Measurements from ENCODE around the gene FOXA3.
"Not testable (repeated sequence)": the region's sequence is repeated elsewhere in the genome, so short reads cannot be mapped to it uniquely, and the experiment has no call there.

FOXA3 gene

DNA sequence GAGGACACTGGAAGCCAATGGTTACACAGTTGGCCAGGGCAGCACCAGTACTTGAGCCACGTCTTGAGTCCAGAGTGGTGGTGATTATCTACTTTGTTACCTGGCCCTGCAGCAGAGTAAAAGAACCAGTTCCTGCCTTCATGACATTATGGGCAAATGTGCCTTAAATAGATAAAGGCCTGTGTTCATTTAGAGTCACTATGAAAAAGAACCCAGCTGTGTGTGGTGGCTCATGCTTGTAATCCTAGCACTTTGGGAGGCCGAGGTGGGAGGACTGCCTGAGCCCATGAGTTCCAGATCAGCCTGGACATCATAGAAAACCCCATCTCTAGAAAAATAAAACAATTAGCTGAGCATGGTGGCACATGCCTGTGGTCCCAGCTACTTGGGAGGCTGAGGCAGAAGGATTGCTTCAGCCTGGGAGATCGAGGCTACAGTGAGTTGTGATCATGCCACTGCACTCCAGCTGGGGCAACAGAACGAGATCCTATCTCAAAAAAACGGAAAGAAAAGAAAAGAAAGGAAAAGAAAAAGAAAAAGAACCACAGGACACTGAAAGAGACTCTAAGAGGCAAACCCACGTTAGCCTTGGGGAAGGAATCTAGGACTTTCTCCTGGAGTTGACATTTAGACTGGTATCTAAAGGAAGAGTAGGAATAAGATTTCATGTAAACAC is 25.2 kb downstream of the FOXA3 start:
- DNase-seq (ENCODE audit: low read depth, low spot score): no peak

DNA sequence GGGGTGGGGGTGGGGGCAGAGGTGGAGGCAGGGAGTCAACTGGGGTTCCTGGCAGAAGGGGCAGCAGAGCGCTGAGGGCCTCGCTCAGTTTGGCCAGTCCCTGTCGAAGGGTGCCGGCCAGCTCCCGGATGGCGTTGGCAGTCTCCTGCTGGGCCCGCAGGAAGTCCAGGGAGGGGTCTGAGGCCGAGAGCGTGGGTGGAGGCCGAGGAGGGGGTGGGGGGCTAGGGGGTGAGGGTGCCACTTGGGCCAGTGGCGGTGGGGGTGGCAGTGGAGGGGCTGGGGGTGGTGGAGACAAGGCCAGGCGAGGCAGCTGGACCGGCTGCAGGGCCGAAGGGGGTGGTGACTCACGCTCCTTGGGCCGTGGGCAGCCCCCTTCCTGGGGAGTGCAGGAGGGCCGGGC is 26.8 kb downstream of the FOXA3 start:
- DNase-seq (ENCODE audit: low read depth, low spot score): no peak

DNA sequence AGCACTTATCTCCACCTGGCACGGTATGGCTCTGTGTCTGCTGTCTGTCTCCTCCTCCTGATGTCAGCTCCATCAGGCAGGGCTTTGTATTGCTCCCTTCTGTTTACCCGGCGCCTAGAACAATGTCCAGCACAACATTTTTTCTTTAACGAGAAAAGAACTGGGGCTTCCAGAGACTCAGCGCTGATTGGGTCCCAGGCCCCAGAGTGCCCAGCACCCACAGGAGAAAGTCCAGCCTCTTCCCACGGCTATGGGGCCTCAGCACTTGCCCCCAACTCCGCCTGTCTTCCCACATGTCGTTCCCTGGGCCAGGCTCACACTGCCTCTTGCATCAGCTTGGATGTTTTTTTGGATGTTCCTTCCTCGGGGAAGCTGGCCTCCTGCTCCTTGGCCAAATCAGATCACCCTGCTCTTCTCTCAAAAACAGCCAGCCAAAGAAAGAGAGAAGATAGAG is 31.4 kb downstream of the FOXA3 start:
- no peak for DNase-seq (ENCODE audit: low read depth, low spot score)

DNA sequence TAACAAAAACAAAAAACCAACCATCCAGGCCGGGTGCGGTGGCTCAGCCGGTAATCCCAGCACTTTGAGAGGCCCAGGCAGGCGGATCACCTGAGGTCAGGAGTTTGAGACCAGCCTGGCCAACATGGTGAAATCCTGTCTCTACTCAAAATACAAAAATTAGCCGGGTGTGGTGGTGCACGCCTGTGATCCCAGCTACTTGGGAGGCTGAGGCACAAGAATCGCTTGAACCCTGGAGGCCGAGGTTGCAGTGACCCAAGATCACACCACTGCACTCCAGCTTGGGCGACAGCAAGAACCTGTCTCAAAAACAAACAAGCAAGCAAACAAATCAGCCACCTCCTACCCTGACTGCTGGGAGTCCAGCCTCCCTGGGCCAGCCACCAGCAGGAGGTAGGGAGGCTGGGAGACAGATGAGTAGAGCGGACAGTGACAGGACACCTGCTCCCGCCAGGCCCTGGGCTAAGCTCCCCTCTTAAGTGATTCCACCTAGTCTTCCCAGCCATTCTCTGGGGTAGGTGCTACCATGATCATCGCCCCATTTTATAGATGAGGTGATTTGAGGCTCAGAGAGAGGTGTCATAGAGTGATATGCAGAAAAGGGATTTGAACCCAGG is 32.0 kb downstream of the FOXA3 start:
- not testable (repeated sequence) for DNase-seq (ENCODE audit: low read depth, low spot score)

DNA sequence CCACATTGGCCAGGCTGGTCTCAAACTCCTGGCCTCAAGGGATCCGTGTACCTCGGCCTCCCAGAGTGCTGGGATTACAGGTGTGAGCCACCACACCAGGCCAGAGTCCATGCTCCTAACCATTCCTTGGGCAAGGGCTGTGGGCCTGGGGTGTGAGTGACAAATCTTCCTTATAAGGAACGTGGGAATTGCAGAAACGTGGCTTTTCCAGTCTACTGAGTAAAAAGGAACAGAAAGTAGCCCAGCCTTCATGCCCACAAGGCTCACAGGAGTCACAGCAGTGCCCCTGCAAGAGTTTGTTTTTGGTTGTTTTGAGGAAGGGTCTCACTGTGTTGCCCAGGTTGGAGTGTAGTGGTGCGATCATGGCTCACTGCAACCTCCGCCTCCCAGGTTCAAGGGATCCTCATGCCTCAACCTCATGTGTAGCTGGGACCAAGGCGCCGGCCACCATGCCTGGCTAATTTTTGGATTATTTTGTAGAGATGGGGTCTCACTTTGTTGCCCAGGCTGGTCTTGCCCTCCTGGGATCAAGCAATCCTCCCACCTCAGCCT is 33.2 kb downstream of the FOXA3 start:
- DNase-seq (ENCODE audit: low read depth, low spot score): no peak

DNA sequence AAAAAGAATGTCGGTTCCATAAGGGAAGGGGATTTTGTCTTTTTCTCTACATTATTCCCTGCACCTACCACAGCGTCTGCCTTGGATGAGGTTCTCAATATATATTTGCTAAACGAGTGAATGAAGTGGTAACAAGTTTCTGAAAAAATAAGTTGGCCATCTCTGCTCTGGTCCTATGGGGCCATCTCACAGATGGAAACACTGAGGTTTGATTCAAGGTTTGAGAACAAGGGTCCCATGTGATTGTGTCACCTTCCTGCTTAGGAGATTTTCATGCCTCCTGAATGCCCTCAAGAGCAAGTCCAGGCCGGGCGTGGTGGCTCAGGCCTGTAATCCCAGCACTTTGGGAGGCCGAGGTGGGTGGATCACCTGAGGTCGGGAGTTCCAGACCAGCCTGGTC is 35.1 kb downstream of the FOXA3 start:
- no peak for DNase-seq (ENCODE audit: low read depth, low spot score)

DNA sequence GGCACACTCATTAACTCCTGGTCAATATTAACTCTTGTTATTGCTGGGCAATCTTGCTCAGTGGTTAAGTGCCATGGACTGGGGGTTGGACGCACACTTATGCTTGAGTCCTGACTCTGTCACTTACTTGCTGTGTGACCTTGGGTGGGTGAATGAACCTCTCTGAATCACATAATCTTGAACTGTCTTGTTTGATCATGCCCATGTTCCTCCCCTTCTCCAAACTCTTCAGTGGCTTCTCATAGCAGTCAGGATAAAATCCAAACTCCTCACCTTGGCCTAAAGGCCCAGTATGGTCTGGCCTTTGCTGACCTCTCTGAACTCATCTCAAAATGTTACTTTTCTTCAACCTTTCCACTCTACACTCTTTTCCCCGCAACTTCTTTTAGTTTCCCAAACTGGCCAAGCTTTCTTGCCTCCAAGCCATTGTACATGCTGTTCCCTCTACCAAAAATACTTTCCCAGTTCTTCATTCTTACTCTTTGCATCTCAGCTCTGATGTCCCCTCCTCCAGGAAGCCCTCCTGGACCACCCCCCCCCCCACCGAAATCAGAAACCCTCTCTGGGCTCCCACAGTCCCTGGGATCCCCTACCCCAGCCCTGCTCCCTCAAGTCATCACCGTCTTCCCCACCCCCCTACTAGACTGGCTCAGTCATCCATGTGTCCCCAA is 35.9 kb downstream of the FOXA3 start:
- no peak for DNase-seq (ENCODE audit: low read depth, low spot score)

DNA sequence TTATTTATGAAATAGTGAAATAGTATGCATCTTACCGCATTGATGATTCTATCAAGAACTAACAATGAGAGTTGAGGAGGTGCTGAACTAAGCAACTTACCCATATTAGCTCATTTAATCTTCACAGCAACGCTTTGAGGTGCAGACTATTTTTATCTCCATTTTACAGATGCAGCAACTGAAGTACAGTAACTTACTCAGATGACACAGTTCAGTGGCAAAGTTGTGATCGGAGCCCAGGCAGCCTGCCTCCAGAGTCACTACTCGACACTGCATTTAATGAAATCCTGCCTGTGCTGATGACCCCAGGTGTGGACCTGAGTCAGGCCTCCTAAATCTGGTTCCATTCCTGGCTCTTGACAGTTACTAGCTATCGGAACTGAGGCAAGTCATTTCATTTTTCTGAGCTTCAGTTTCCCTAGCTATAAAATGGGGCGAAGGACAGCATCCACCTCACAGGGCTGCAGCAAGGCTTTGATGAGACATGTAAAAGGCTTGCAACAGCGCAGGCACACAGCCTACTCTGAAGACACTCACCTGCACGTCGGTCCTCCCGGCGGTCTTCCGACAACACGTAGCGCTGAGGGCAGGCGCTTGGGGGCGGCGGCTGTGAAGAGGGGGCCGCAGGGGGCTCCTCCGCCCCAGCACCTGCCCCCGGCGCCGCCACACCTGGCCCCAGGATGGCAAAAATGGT is 36.8 kb downstream of the FOXA3 start:
- DNase-seq (ENCODE audit: low read depth, low spot score): no peak

DNA sequence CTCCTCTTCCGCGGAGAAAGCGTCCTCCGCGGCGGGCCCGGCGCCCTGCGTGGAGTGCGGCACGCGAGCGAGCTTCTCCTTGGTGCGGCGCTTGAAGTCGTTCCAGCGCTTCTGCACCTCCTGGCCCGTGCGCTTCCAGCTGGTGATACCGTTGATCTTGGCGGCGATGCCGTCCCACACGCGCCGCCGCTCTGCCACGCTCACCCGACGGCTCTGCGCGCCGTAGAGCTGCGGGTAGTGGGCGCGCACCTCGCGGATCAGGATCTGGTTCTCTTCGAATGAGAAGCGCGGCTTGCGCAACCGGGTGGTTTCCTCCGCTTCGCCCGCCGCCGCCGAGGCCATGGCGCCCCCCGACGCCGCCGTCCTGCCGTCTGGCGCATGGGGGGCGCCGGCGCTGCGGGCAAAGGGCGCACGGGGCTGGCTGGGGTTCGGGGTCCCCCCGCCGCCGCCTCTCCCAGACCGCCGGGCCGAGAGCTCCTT is 37.3 kb downstream of the FOXA3 start:
- DNase-seq (ENCODE audit: low read depth, low spot score): no peak

DNA sequence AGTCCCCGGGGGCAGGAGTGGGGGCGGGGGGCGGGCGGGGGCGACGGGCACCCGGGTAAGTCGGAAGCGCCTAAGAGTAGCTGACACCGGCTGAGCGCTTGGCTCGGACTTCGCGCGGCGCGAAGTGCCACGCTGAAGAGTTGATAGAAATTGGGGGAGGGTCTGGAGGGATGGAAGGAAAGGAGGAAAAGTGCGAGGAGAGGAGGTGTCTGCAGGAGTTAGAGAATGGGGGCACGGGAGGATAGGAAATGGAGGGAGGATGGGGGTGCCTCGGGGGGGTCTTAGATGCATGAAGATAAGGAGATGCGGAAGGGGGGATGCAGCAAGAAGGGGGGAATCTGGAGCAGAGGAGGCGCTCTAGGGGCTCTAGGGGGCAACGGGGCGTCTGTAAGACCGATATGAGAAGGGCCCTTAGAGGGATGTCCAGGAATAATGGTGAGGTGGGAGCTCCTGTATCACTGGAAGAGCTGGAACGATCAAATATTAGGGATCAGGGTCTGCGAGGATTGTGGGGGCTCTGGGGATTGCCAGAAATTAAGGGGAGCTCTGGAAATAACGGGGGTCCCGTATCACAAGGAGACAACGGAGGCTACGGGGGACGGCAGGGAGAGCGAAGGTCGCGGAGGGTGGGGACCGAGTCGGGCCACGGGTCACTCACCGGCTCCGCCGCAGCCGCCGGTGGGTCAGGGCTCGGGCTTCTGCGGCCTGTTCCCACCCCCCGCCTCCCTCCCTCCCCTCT is 38.0 kb downstream of the FOXA3 start, which contains the start of gene MYPOP:
Gene MYPOP, minus strand, starts transcription at position 702 of the 739 bp plus-strand sequence. CDS start 840 bp downstream, outside the sequence.
- DNase-seq (ENCODE audit: low read depth, low spot score): no peak

DNA sequence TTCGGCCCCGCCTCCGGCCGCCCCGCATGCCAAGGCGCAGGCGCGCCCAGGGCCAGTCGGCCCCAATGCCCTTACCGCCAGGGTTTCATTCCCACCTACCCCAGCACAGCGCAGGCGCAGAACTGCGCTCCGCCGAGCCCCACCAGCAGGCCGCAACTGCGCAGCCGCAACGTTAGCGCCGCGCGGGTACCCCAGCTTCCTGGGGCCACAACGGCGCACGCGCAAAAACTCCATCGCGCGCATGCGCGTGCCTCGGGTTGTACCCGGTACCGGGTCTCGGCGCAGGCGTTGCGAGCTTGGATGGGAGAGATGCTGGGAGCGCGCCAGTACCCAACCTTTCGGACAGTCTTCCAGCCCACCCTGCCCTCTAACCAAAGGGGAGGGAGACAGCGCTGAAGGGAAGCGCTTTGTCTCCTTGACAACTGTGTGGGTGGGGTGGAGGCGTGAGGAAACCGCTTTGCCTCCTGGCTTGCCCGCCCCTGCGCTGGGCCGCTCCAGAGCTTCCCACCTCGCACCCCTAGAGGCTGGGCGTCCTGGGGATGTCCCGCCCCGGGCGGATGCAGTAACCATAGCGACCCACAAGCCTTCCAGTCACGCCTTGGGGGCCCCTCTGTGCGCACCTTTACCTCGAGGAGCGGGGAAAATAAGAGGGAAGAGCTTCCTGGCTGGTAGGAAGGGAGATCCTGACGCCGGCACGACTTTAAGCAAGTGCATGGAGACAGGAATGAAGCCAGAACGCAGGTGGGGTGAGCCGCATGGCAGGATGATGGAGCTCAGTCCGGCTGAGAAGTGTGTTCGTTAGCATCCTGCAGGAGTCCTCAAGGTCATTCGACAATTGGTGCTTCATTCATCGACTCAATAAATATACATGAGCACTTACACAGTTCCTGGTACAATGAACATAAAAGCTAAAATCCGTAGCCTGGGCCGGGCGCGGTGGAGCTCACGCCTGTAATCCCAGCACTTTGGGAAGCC is 38.8 kb downstream of the FOXA3 start:
- peak; percentile 93 for DNase-seq (ENCODE audit: low read depth, low spot score)

DNA sequence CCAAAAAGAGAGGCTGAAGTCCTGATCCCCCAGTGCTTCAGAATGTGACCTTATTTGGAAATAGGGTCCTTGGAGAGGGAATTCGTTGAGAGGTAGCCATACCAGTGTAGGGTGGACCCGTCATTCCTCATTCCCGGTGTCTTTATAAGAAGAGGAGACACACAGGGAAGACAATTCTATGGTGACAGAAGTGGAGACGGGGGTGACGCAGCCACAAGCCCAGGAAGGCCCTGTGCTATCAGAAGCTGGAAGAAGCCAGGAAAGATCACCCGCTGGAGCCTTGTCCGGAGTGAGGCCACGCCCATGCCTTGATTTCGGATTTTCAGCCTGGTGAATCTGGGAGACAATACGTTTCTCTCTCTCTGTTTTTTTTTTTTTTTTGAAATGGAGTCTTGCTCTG is 40.9 kb downstream of the FOXA3 start:
- no peak for DNase-seq (ENCODE audit: low read depth, low spot score)

DNA sequence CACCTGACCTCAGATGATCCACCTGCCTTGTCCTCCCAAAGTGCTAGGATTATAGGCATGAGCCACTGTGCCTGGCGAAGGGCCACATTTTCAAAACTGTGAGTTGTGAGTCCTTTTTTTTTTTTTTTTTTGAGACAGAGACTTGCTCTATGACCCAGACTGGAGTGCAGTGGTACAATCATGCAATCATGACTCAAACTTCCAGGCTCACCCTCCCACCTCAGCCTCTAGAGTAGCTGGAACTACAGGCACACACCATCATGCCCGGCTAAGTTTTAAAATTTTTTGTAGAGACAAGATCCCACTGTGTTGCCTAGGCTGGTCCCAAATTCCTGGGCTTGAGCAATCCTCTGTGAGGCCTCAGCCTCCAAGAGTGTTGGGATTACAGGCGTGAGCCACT is 42.1 kb downstream of the FOXA3 start:
- no peak for DNase-seq (ENCODE audit: low read depth, low spot score)

DNA sequence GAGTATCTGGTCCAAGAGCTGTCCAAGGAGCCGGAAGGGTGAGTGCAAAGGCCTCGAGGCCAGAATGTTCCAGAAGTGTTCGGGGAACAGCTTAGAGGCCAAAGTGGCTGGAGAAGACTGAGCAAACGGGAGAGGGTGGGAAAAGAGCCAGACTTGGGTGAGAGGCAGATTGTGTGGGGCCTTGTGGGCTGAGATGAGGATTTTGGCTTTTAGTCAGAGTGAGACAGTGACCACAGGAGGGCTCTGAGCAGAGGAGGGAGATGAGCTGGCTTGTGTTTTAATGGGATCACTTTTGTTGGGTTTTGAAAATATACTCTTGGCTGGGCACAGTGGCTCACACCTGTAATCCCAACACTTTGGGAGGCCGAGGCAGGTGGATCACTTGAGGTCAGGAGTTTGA is 44.8 kb downstream of the FOXA3 start:
- no peak for DNase-seq (ENCODE audit: low read depth, low spot score)

DNA sequence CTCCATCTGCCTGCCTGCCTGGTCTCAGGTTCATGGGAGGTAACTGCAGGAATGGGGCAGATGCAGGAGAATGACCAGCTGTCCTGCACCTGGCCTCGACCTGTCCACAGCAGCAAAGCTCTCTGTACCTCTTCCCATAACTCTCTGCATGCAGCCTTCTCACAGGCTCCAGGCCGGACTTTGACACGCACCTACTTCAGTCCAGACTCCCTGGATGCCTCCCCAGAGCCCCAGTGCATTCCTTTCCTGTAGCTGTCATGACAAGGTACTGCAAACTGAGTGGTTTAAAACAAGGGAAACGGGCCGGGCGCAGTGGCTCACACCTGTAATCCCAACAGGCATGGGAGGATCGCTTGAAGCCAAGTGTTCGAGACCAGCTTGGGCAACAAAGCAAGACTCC is 47.2 kb downstream of the FOXA3 start:
- DNase-seq (ENCODE audit: low read depth, low spot score): no peak

DNA sequence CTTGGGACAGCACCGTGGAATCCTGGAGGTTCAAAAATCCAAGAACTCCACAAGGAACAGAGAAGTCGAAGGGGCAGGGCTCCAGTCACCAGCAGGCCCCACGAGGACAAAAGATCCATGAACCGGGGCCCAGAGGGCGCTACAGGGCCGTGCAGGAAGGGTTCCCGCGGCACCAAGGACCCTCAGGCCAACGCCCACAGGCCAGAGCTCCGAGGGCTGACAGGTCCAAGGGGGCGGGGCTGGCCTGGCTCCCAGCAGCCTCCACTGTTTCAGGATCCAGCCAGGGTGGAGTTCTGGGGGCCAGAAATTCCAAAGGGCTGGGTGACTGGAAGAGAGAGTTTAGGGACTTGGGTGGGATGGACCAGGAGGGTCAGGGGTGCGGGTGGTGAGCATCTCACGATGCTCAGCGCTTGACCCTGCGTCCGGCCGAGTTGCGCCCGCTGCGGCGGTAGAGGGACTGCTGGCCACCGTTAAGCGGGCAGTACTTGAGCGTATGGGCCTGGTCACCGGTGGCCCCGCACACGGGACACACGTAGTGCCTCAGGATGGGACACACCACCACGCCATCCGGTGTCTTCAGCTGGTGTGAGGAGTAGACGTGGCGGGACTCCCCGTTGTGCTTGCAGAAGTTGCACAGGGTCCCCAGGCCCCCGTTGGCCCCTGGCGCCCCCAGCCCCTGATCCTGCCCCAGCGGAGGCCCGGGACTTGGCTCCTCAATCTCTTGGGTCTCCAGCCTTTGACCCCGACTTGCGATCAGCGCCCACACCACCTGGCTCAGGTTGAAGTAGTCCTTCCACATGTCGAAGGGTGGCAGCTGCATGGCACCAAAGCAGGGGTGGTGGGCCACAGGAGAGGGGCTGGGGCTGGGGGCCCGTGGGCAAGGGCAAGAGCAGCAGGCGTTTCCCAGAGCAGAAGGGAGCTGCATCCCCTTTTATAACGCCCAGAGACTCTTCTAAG is 50.0 kb downstream of the FOXA3 start, which contains the start of gene NANOS2:
Gene NANOS2, minus strand, starts transcription at position 905 of the 957 bp plus-strand sequence. Its CDS starts 85 bp downstream, at position 820.
- DNase-seq (ENCODE audit: low read depth, low spot score): no peak

DNA sequence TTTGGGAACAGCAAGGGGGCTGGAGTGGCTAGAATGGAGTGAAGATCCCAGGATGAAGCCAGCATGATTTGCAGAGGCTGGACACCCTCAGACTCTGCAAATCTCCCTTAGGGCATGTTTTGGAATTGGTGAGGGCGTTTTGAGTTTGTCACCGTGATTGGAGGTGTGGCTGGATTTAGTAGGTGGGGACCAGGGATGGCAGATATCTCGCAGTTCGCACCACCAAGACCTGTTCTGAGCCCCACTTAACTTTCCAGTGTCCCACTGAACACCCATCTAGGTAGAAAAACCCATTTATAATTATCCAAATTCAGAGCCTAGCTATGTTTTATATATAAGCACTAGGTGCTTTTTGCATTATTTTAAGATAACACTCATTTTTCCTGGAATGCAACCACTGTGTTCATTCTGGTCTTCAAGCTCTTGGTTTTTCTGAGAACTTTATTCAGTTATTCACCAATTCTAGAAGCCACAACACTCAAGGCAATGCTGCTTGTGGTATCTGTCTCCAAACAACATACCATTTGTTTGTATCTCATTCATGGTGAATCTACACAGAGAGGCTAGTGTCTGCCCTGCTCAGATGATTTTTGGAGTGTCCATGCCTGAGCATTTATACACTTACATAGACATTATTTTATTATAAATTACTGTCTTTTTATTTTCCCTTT is 53.4 kb downstream of the FOXA3 start:
- DNase-seq (ENCODE audit: low read depth, low spot score): no peak

DNA sequence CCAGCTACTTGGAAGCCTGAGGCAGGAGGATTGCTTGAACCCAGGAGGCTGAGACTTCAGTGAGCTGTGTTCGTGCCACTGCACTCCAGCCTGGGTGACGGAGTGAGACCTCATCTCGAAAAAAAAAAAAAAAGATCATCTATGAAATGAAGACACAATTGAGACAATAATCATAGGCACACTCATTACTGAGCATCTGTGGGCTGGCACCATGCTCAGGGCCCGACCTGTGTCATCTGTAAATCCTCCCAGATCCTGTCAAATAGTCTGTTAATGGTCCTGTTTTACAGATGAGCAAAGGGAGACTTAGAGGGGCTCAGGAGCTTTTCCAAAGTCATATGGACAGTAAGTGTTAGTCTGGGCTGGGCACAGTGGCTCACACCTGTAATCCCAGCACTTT is 54.6 kb downstream of the FOXA3 start:
- no peak for DNase-seq (ENCODE audit: low read depth, low spot score)
